Transverse colon (tissue), 4 donors: Measurements from ENCODE around the gene GRM1.

Experiments used
- CTCF ChIP-seq, 5 experiments: fragments of 200-600 bp in 3 of 5; fragments of 450-650 bp in 2 of 5; sonication (generic) in 3 of 5; IDR thresholded peaks; 1 replicate in 2 of 5; 2 replicates in 3 of 5; pipeline ENCODE4 v1.5.1; 2016 to 2017; ENCODE audit warnings: antibody characterized with exemption in 5 of 5, inconsistent platforms in 3 of 5, mild to moderate bottlenecking in 2 of 5, moderate library complexity in 1 of 5
- POLR2A ChIP-seq: fragments of 450-650 bp; IDR thresholded peaks from one replicate; pipeline ENCODE4 v1.6.1; 2016; ENCODE audit warnings: antibody characterized with exemption, mild to moderate bottlenecking, moderate library complexity
- POLR2AphosphoS5 ChIP-seq, 3 donors: sonication (generic); formaldehyde crosslinking; IDR thresholded peaks; one replicate each; pipeline ENCODE4 v1.6.1; 2016; ENCODE audit warnings: antibody characterized with exemption in 3 of 3

GRCh38 chr6:146429831-146430230 lies 401.0 kb downstream of the GRM1 start:
- TF ChIP-seq CTCF (IDR thresholded peaks at IDR 0.05) (no peak), POLR2A (no peak), POLR2AphosphoS5 (IDR thresholded peaks at IDR 0.05) (no peak)
